ENCODE data around the gene TAAR1.
"Not testable (repeated sequence)": the region's sequence is repeated elsewhere in the genome, so short reads cannot be mapped to it uniquely, and the experiment has no call there.

The TAAR1 gene

GRCh38 chr6:132612449-132613108 is 46.4 kb downstream of the TAAR1 start:
- in situ Hi-C loops (cut with HindIII; ENCODE audit: low pct_ligation_motif_present, low sequenced_read_pairs), result no loop called here
- TF ChIP-seq CTCF (IDR thresholded peaks at IDR 0.05; ENCODE audit: low read depth, low read length, missing control alignments), result no peak
- Histone ChIP-seq H3K36me3 (replicated peaks) (no peaks in the 10 kb centered on the region), H3K4me3 (ENCODE audit: low read depth, low read length) (no peak overlapping the region), H3K27me3 (replicated peaks) (no peaks in the 10 kb centered on the region), H3K27ac (no peak overlapping the region)
- DNase-seq, result no peak

- Histone ChIP-seq H3K4me3 (ENCODE audit: low read depth, low read length) (no peak overlapping the region), H3K27ac (no peak overlapping the region), H3K27me3 (replicated peaks) (no peaks in the 10 kb centered on the region), H3K36me3 (replicated peaks) (no peaks in the 10 kb centered on the region)
- no peak for TF ChIP-seq CTCF (IDR thresholded peaks at IDR 0.05; ENCODE audit: low read depth, low read length, missing control alignments)
- in situ Hi-C loops (cut with HindIII; ENCODE audit: low pct_ligation_motif_present, low sequenced_read_pairs), result no loop called here
- no peak for DNase-seq
Measured at GRCh38 chr6:132611616-132612015, 47.4 kb downstream of the TAAR1 start.

DNA sequence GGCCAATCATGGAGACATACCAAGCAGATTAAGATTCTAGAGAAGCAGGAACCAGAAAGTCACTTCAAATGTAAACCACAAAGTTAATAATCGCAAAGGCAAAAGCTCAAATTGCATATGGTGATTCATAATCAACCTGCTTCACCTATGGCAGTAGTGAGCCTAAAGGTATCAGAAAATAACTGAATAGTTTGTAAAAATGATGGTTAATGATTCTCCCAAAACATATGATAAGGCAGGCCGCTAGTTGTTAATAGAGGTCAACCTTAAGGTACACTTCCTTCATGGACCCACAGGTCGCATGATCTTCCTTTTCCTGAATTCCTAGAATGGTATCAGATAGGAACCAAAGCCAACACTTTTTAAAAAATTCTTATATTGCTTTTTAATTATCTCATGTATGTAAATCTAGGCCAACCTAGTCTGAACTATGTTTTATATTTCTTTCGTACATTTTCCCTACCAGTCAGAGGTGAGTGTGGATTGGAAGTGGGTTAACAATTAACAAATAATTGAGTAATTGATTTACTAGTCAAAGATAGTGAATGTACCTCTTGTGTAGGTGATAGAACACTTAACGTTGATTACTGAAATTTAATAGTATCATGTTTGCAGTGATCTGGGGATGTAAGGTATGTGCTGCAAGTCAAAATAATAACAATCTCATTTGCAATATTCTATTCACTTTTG is 51.3 kb downstream of the TAAR1 start:
- no peak overlapping the region for H3K4me3 ChIP-seq (ENCODE audit: low read depth, low read length)
- H3K36me3 ChIP-seq (replicated peaks), result no peaks in the 10 kb centered on the region
- H3K27ac ChIP-seq, result no peak overlapping the region
- in situ Hi-C loops (cut with HindIII; ENCODE audit: low pct_ligation_motif_present, low sequenced_read_pairs), result no loop called here
- DNase-seq, result no peak
- no peak for TF ChIP-seq CTCF (IDR thresholded peaks at IDR 0.05; ENCODE audit: low read depth, low read length, missing control alignments)
- H3K27me3 ChIP-seq (replicated peaks), result no peaks in the 10 kb centered on the region

DNA sequence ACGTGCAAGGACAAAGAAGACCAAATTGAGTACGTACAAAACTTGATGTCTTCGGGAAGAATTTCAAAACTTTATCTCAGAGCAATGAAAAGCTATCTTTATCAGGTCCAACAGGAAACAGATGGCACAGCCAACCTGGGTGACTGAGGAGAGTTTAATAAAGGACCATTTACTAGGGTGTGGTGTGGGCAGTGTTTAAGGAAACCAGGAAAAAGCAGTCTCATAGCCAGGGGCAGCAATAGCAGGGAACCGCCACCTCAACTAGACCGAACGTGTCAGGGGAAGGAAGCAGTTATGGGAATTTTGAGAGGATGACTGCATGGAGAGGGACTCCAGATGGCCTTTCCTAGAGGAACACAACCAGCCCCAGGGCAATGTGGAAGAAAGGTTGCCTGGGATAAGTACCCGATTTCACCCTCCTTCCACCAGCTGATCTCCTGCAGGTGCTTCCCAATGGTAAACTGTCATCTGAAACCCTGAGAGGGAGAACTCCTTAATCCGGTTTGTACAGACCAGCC is 54.3 kb downstream of the TAAR1 start:
- Histone ChIP-seq H3K4me3 (ENCODE audit: low read depth, low read length) (no peak overlapping the region), H3K36me3 (replicated peaks) (no peaks in the 10 kb centered on the region), H3K27ac (no peak overlapping the region), H3K27me3 (replicated peaks) (no peaks in the 10 kb centered on the region)
- in situ Hi-C loops (cut with HindIII; ENCODE audit: low pct_ligation_motif_present, low sequenced_read_pairs), result no loop called here
- no peak for DNase-seq
- TF ChIP-seq CTCF (IDR thresholded peaks at IDR 0.05; ENCODE audit: low read depth, low read length, missing control alignments), result no peak

GRCh38 chr6:132600900-132601299 is 58.1 kb downstream of the TAAR1 start:
- in situ Hi-C loops (cut with HindIII; ENCODE audit: low pct_ligation_motif_present, low sequenced_read_pairs); H3K4me3 ChIP-seq (ENCODE audit: low read depth, low read length); DNase-seq; H3K27ac ChIP-seq; H3K36me3 ChIP-seq (replicated peaks); H3K27me3 ChIP-seq (replicated peaks): not testable (repeated sequence)

- Histone ChIP-seq H3K4me3 (ENCODE audit: low read depth, low read length) (no peak overlapping the region), H3K36me3 (replicated peaks) (no peaks in the 10 kb centered on the region), H3K27ac (no peak overlapping the region), H3K27me3 (replicated peaks) (no peaks in the 10 kb centered on the region)
- peak; percentile 50 for TF ChIP-seq CTCF (IDR thresholded peaks at IDR 0.05; ENCODE audit: low read depth, low read length, missing control alignments)
- in situ Hi-C loops (cut with HindIII; ENCODE audit: low pct_ligation_motif_present, low sequenced_read_pairs), result no loop called here
- DNase-seq, result no peak
Measured at GRCh38 chr6:132598473-132598872, 60.5 kb downstream of the TAAR1 start.
